HCT116 (cell line): ENCODE results near the gene METTL21A.

ENCODE experiments used
- EZH2 ChIP-seq: fragments of 200-600 bp; sonication (generic); IDR thresholded peaks from 2 replicates; pipeline ENCODE4 v1.6.1; 2017; ENCODE audit warnings: antibody characterized with exemption, mixed run types
- POLR2A ChIP-seq: IDR thresholded peaks from 2 replicates; pipeline ENCODE4 v1.7.0; 2011; ENCODE audit warnings: borderline replicate concordance; ENCODE audit not compliant: insufficient read depth, insufficient read length; ENCODE audit errors: extremely low read depth
- TF ChIP-seq, protein P1 (sequence below): IDR thresholded peaks from 2 replicates; pipeline ENCODE4 v1.6.1; 2012
- TF ChIP-seq, protein P2 (sequence below), 3 experiments: fragments of 200-600 bp in 1 of 3; sonication (generic) in 1 of 3; IDR thresholded peaks in 2 of 3; conservative IDR thresholded peaks in 1 of 3; 2 replicates each; pipeline ENCODE4 v1.5.1; 2012 to 2017; ENCODE audit warnings: low read depth in 2 of 3, low read length in 2 of 3, antibody characterized with exemption in 1 of 3, borderline replicate concordance in 1 of 3, control low read depth in 1 of 3, mild to moderate bottlenecking in 1 of 3, mixed read lengths in 1 of 3, mixed run types in 1 of 3, moderate library complexity in 1 of 3; ENCODE audit not compliant: insufficient read depth in 1 of 3
- TF ChIP-seq, protein P3 (sequence below): IDR thresholded peaks from 2 replicates; pipeline ENCODE4 v1.6.1; 2011; ENCODE audit warnings: mild to moderate bottlenecking, low read length, moderate library complexity; ENCODE audit not compliant: insufficient replicate concordance; ENCODE audit errors: extremely low read depth

DNA sequence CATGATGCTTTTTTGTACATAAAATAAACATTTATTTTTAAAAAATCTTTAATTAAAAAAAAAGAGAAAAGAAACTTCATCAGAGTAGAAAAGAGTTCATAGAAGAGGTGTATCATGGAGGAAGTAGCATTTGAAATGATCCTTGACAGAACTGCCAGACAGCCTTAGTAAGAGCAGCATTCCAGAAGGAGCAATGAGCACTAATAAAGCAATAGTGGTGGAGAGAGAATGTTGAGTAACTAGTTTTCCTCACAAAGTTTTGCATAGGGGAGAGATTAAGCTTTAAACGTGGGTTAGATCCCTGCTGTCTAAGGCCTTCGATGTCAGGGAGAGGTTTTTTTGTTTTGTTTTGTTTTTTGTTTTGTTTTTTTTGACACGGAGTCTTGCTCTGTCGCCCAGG is 29.8 kb upstream of the METTL21A start:
- TF ChIP-seq EZH2, result no peak
- TF ChIP-seq, protein P1, sequence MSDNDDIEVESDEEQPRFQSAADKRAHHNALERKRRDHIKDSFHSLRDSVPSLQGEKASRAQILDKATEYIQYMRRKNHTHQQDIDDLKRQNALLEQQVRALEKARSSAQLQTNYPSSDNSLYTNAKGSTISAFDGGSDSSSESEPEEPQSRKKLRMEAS, result no peak
- TF ChIP-seq, protein P2, sequence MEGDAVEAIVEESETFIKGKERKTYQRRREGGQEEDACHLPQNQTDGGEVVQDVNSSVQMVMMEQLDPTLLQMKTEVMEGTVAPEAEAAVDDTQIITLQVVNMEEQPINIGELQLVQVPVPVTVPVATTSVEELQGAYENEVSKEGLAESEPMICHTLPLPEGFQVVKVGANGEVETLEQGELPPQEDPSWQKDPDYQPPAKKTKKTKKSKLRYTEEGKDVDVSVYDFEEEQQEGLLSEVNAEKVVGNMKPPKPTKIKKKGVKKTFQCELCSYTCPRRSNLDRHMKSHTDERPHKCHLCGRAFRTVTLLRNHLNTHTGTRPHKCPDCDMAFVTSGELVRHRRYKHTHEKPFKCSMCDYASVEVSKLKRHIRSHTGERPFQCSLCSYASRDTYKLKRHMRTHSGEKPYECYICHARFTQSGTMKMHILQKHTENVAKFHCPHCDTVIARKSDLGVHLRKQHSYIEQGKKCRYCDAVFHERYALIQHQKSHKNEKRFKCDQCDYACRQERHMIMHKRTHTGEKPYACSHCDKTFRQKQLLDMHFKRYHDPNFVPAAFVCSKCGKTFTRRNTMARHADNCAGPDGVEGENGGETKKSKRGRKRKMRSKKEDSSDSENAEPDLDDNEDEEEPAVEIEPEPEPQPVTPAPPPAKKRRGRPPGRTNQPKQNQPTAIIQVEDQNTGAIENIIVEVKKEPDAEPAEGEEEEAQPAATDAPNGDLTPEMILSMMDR (IDR thresholded peaks at IDR 0.05 in 2 of 3, conservative IDR thresholded peaks at IDR 0.05 in 1 of 3; ENCODE audit: borderline replicate concordance in 1 of 3, insufficient read depth in 1 of 3, low read depth in 2 of 3, low read length in 2 of 3), result no peak
- no peak for TF ChIP-seq POLR2A
- TF ChIP-seq, protein P3, sequence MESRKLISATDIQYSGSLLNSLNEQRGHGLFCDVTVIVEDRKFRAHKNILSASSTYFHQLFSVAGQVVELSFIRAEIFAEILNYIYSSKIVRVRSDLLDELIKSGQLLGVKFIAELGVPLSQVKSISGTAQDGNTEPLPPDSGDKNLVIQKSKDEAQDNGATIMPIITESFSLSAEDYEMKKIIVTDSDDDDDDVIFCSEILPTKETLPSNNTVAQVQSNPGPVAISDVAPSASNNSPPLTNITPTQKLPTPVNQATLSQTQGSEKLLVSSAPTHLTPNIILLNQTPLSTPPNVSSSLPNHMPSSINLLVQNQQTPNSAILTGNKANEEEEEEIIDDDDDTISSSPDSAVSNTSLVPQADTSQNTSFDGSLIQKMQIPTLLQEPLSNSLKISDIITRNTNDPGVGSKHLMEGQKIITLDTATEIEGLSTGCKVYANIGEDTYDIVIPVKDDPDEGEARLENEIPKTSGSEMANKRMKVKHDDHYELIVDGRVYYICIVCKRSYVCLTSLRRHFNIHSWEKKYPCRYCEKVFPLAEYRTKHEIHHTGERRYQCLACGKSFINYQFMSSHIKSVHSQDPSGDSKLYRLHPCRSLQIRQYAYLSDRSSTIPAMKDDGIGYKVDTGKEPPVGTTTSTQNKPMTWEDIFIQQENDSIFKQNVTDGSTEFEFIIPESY, result no peak
